Measurements from ENCODE around the gene ZC3H15. TPM values are rescaled to one million over a fixed set of nuclear protein-coding genes. Genes with fewer than 3 reads are reported as not detected.

Gene ZC3H15
- total RNA-seq, result 39.6 and 46.8 TPM in 2 replicates

DNA sequence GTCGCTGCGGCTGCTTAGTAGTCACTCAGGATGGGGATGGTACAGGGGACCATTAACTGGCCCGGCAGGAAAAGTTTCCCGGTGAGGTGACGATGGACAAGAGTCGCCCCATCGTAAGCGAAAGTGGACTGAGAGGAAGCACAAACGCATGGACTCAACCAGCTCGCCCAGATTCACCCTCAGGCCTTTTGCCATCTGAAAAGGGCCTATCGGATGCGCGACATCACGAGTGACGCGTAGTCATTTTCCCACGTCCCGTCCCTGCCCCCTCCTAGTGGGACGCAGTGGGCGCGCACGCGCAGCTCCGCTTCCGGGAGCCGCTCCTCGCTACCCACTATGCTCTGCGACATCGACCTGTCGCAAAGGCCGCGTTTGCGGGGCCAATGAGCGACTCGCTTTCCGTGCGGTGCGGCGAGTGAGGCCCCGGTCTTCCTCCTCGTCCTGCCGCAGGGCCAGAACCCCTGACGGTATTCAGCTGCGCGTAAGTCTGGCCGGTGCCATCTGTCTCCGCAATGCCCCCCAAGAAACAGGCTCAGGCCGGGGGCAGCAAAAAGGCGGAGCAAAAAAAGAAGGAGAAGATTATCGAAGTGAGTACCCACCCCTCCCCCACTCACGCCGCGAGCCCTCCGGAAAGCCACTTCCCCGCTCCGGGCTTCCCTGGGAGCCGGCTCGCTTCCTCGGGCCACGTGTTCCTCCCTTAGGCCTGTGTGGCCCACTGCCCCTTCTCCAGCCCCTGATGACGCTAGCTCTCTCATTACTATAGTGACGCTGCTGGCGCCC lies at the start of gene ZC3H15:
TSS of gene ZC3H15 (plus strand) at position 390 of the 780 bp plus-strand sequence. CDS start at position 513, 123 bp downstream.

Other genes with a start within 250 kb of the ZC3H15 start
- 295 and 448 TPM in 2 replicates for gene ITGAV, start 103.8 kb downstream of the ZC3H15 start, total RNA-seq
- gene FAM171B, start 207.8 kb downstream of the ZC3H15 start, total RNA-seq, result 63.1 and 81.5 TPM in 2 replicates